Muscle layer of colon (tissue), 2 donors: Measurements from ENCODE around the gene SRPK2.
"Not testable (repeated sequence)": the region's sequence is repeated elsewhere in the genome, so short reads cannot be mapped to it uniquely, and the experiment has no call there.

Source experiments
- H3K27ac ChIP-seq: one replicate; pipeline ENCODE4 v1.7.0; 2013; ENCODE audit warnings: low read depth, mild to moderate bottlenecking, low read length, moderate library complexity
- H3K27me3 ChIP-seq, 2 donors: one replicate each; pipeline ENCODE4 v1.7.0; 2013; ENCODE audit warnings: low read length in 2 of 2, mild to moderate bottlenecking in 2 of 2; ENCODE audit not compliant: insufficient read depth in 2 of 2, control insufficient read depth in 1 of 2
- H3K36me3 ChIP-seq: one replicate; pipeline ENCODE4 v1.7.0; 2013; ENCODE audit warnings: mild to moderate bottlenecking, low read length; ENCODE audit not compliant: insufficient read depth
- H3K4me1 ChIP-seq: one replicate; pipeline ENCODE4 v1.7.0; 2013; ENCODE audit warnings: mild to moderate bottlenecking, low read length; ENCODE audit not compliant: insufficient read depth
- H3K4me3 ChIP-seq, 2 donors: one replicate each; pipeline ENCODE4 v1.7.0; 2013; ENCODE audit warnings: low read length in 2 of 2, low read depth in 1 of 2, mild to moderate bottlenecking in 1 of 2, moderate library complexity in 1 of 2
- H3K9ac ChIP-seq: one replicate; pipeline ENCODE4 v1.7.0; 2013; ENCODE audit warnings: low read length
- H3K9me3 ChIP-seq: one replicate; pipeline ENCODE4 v1.7.0; 2013; ENCODE audit warnings: mild to moderate bottlenecking, low read length
- donor health status: abdominal sarcoma.
- donor health status: Adenocarcinoma of cecum.

Gene SRPK2

DNA sequence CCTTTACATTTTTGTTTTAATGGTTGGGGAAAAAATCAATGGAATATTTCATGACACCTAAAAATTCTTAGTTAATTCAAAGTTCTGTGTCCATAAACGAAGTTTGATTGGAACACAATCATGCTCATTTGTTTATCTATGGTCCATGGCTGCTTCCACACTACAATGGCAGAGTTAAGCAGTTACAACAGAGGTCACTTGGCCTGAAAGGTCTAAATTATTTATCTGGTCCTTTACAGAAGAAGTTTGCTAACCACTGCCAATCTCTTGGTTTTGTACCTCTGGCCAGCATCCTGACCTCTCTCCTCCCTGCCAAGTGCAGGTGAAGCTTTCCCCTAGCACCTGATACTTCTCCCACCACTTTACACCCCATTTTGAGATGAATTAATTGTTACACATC is 61.5 kb downstream of the SRPK2 start:
- Histone ChIP-seq H3K4me3 (no peak overlapping the region), H3K9ac (no peak overlapping the region), H3K4me1 (peaks cover 4% of the 10 kb centered on the region)

GRCh38 chr7:105325216-105325904 is 63.4 kb downstream of the SRPK2 start:
- Histone ChIP-seq H3K4me1 (no peaks in the 10 kb centered on the region), H3K4me3 (no peak overlapping the region), H3K27me3 (no peaks in the 10 kb centered on the region), H3K27ac (no peak overlapping the region), H3K9me3 (no peaks in the 10 kb centered on the region), H3K36me3 (no peaks in the 10 kb centered on the region), H3K9ac (no peak overlapping the region)

More for the DNA sequence above, 61.5 kb downstream of the SRPK2 start:
- no peaks in the 10 kb centered on the region for H3K27me3 ChIP-seq
- no peaks in the 10 kb centered on the region for H3K36me3 ChIP-seq
- no peak overlapping the region for H3K27ac ChIP-seq
- H3K9me3 ChIP-seq: no peaks in the 10 kb centered on the region

DNA sequence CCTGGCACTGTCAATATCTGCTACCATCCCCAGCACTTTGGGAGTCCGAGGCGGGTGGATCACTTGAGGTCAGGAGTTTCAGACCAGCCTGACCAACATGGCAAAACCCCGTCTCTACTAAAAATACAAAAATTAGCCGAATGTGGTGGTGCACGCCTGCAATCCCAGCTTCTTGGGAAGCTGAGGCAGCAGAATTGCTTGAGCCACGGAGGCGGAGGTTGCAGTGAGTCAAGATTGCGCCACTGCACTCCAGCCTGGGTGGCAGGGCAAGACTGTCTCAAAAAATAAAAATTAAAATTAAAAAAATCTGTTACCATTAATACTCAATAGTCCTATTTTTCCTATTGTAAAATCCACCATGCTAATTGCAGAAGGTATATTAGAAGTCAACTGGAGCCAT is 64.1 kb downstream of the SRPK2 start:
- H3K36me3 ChIP-seq, H3K27me3 ChIP-seq, H3K4me1 ChIP-seq, H3K9ac ChIP-seq, H3K27ac ChIP-seq, H3K9me3 ChIP-seq, H3K4me3 ChIP-seq: not testable (repeated sequence)

DNA sequence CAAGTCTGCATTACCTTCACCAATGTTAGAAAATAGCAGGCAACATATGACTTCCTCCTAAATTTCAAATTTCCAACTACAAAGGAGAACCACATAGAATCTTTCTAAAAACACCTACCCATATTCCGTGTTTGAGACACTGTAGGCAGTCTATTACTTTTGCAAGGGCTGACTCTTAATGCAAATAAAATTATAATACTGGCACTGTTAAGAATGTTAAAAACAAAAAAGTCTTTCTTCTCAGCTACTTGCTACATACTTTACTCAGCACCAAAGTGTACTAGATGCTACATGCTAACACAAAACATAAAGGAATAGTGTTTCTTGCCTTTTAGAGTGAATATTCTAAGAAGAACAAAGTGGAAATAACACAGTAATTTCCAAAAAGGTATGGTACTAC is 65.4 kb downstream of the SRPK2 start:
- no peaks in the 10 kb centered on the region for H3K4me1 ChIP-seq
- no peak overlapping the region for H3K9ac ChIP-seq
- H3K9me3 ChIP-seq: no peaks in the 10 kb centered on the region
- H3K27ac ChIP-seq: no peak overlapping the region
- H3K4me3 ChIP-seq: no peak overlapping the region
- no peaks in the 10 kb centered on the region for H3K36me3 ChIP-seq
- no peaks in the 10 kb centered on the region for H3K27me3 ChIP-seq

- no peak overlapping the region for H3K9ac ChIP-seq
- no peaks in the 10 kb centered on the region for H3K27me3 ChIP-seq
- no peak overlapping the region for H3K4me3 ChIP-seq
- H3K9me3 ChIP-seq: no peaks in the 10 kb centered on the region
- H3K36me3 ChIP-seq: no peaks in the 10 kb centered on the region
- no peaks in the 10 kb centered on the region for H3K4me1 ChIP-seq
- no peak overlapping the region for H3K27ac ChIP-seq
Measured at GRCh38 chr7:105322655-105323277, 66.0 kb downstream of the SRPK2 start.

DNA sequence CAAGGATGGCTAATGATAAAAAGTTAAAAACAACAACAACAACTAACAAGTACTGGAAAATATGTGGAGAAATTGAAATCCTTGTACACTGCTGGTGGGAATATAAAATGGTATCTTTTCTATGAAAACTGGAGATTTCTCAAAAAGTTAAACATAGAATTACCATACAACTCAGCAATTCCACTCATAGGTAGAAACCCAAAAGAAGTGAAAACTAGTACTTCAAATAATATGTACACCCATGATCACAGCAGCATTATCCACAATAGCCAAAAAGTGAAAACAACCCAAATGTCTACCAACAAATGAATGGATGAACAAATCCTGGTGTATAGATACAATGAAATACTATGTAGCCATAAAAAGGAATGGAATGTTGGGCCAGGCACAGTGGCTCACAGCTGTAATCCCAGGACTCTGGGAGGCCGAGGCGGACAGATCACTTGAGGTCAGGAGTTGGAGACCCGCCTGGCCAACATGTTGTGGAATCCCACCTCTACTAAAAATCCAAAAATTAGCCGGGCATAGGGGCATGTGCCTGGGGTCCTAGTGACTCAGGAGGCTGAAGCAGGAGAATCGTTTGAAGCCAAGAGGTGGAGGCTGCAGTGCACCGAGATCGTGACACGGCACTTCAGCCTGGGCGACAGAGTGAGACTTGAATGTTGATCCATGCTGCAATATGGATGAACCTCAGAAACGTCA is 66.8 kb downstream of the SRPK2 start:
- Histone ChIP-seq H3K36me3 (no peaks in the 10 kb centered on the region), H3K27ac (no peak overlapping the region), H3K9ac (no peak overlapping the region), H3K4me3 (no peak overlapping the region), H3K9me3 (no peaks in the 10 kb centered on the region), H3K4me1 (no peaks in the 10 kb centered on the region), H3K27me3 (no peaks in the 10 kb centered on the region)

- no peaks in the 10 kb centered on the region for H3K4me1 ChIP-seq
- H3K9me3 ChIP-seq: no peaks in the 10 kb centered on the region
- H3K36me3 ChIP-seq: no peaks in the 10 kb centered on the region
- H3K27me3 ChIP-seq: no peaks in the 10 kb centered on the region
- H3K4me3 ChIP-seq: no peak overlapping the region
- H3K27ac ChIP-seq: no peak overlapping the region
- H3K9ac ChIP-seq: no peak overlapping the region
Measured at GRCh38 chr7:105320896-105321295, 67.8 kb downstream of the SRPK2 start.

GRCh38 chr7:105319578-105319977 is 69.1 kb downstream of the SRPK2 start:
- no peaks in the 10 kb centered on the region for H3K36me3 ChIP-seq
- no peak overlapping the region for H3K4me3 ChIP-seq
- no peaks in the 10 kb centered on the region for H3K4me1 ChIP-seq
- H3K9ac ChIP-seq: no peak overlapping the region
- no peaks in the 10 kb centered on the region for H3K27me3 ChIP-seq
- H3K9me3 ChIP-seq: no peaks in the 10 kb centered on the region
- no peak overlapping the region for H3K27ac ChIP-seq

DNA sequence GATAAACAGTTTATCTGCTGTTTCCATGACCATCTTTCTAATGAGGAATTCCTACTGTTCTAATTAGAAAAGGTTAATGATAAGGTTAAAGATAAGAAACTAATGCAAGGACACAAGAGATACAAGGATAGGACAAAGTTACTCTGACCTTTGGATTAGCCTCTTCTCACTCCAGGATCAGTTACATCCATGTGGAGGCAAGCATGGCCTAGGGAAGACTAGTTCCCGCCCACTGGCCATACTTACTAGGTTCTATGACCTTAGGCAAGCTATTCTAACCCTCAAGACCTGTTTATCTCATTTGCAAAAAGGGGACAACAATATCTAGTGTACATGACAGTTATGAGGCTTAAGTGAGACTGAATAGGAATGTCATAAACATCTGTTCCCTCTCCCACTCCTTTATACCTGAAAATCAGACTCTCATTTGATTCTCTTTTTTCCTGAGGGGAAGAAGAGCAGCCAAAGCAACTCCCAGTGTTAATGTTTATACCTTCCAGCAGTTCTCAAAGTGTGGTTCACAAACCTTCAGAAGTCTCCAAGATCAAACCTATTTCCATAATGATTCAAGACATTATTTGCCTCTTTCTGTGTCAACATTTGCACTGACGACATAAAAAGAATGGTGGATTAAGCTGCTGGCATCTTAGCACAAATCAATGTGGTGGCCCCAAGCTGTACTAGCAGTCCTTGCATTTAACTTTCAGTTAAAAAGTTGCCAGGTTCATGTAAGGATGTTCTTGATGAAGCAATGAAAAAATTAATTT is 72.0 kb downstream of the SRPK2 start:
- Histone ChIP-seq H3K36me3 (no peaks in the 10 kb centered on the region), H3K4me3 (no peak overlapping the region), H3K9ac (no peak overlapping the region), H3K27ac (no peak overlapping the region), H3K9me3 (no peaks in the 10 kb centered on the region), H3K27me3 (no peaks in the 10 kb centered on the region), H3K4me1 (no peaks in the 10 kb centered on the region)

DNA sequence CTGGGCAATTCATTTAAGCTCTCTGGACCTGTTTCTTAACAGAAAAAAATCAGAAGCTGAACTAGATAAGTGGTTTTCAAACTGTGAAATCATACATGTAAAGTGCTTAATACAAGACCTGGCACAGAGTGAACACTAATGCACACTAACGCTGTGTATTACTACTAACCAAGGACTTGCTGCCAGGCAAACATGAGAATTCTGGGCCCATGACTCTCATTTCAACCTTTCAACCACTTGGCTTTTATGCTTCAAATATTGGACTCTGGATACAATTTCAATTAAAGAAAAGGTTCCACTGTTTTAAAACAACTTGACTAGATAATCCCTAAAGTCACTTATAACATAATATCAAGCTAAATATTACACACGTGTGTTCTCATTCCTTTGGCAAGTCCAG is 73.4 kb downstream of the SRPK2 start:
- no peak overlapping the region for H3K9ac ChIP-seq
- no peak overlapping the region for H3K4me3 ChIP-seq
- no peaks in the 10 kb centered on the region for H3K9me3 ChIP-seq
- no peak overlapping the region for H3K27ac ChIP-seq
- no peaks in the 10 kb centered on the region for H3K4me1 ChIP-seq
- H3K36me3 ChIP-seq: no peaks in the 10 kb centered on the region
- H3K27me3 ChIP-seq: no peaks in the 10 kb centered on the region
